IMR-90 (cell line): Measurements from ENCODE around the gene DCANP1. TPM values are rescaled to one million over a fixed set of nuclear protein-coding genes. Genes with fewer than 3 reads are reported as not detected.

ENCODE experiments used
- ATAC-seq: fragments of 200-7000 bp; cut with Tn5 transposase; 2 replicates; pipeline ENCODE4 v1.9.1; 2020; ENCODE audit warnings: low read depth, mild to moderate bottlenecking, moderate library complexity
- BruUV-seq: library from RNA; stranded (reverse); fragments of 400-500 nt; replicated peaks from 2 replicates; lab custom pipeline; 2021; lab: Mats Ljungman, UMichigan
- CTCF ChIA-PET: fragments of 300-600 bp; formaldehyde crosslinking; extraction: SDS; loops from one replicate; lab custom pipeline; 2021; ENCODE audit warnings: antibody characterized with exemption; lab: Yijun Ruan, JAX
- POLR2A ChIA-PET: fragments of 300-600 bp; sonication (Branson Sonifier 250); formaldehyde crosslinking; loops from one replicate; lab custom pipeline; 2022; ENCODE audit warnings: antibody characterized with exemption; ENCODE audit not compliant: unreplicated experiment; lab: Charles Lee
- DNase-seq: peaks from one replicate; pipeline ENCODE4 v3.0.0; 2013
- H2AFZ ChIP-seq: replicated peaks from 2 replicates; pipeline ENCODE3; 2013; ENCODE audit warnings: low read length, mild to moderate bottlenecking; ENCODE audit not compliant: poor library complexity
- H2AK5ac ChIP-seq: 2 replicates; pipeline ENCODE4 v1.6.1; 2013; ENCODE audit warnings: low read depth, low read length, inconsistent platforms
- H2AK9ac ChIP-seq: replicated peaks from 2 replicates; pipeline ENCODE3; 2013; ENCODE audit warnings: mild to moderate bottlenecking, low read depth, low read length, moderate library complexity; ENCODE audit not compliant: poor library complexity
- H2BK120ac ChIP-seq: 2 replicates; pipeline ENCODE4 v1.6.1; 2013; ENCODE audit warnings: low read depth, low read length, inconsistent platforms
- H2BK15ac ChIP-seq: 3 replicates; pipeline ENCODE4 v1.6.1; 2013; ENCODE audit warnings: low read depth, low read length, inconsistent platforms
- H2BK20ac ChIP-seq: 2 replicates; pipeline ENCODE4 v1.6.1; 2013; ENCODE audit warnings: low read depth, mild to moderate bottlenecking, inconsistent platforms, low read length, moderate library complexity
- H2BK5ac ChIP-seq: 2 replicates; pipeline ENCODE4 v1.6.1; 2013; ENCODE audit warnings: mild to moderate bottlenecking, low read depth, low read length, inconsistent platforms; ENCODE audit not compliant: poor library complexity, severe bottlenecking
- H3K14ac ChIP-seq: replicated peaks from 2 replicates; pipeline ENCODE4 v1.6.1; 2013; ENCODE audit warnings: low read depth, low read length, inconsistent platforms
- H3K18ac ChIP-seq: 2 replicates; pipeline ENCODE4 v1.6.1; 2013; ENCODE audit warnings: low read depth, low read length, control low read depth
- H3K23ac ChIP-seq: 2 replicates; pipeline ENCODE4 v1.6.1; 2013; ENCODE audit warnings: low read depth, low read length, inconsistent platforms
- H3K27ac ChIP-seq: 2 replicates; pipeline ENCODE4 v1.5.1; 2013; ENCODE audit warnings: mild to moderate bottlenecking, control low read depth, low read length; ENCODE audit not compliant: insufficient read depth
- H3K27me3 ChIP-seq: 2 replicates; pipeline ENCODE4 v1.6.1; 2013; ENCODE audit warnings: low read length; ENCODE audit not compliant: control insufficient read depth, insufficient read depth
- H3K36me3 ChIP-seq: 2 replicates; pipeline ENCODE4 v1.6.1; 2013; ENCODE audit warnings: low read length, mixed read lengths; ENCODE audit not compliant: control insufficient read depth, insufficient read depth
- H3K4ac ChIP-seq: 2 replicates; pipeline ENCODE4 v1.6.1; 2013; ENCODE audit warnings: low read depth, low read length, inconsistent platforms
- H3K4me1 ChIP-seq: 2 replicates; pipeline ENCODE4 v1.6.1; 2013; ENCODE audit warnings: low read length, mixed read lengths; ENCODE audit not compliant: control insufficient read depth, insufficient read depth
- H3K4me2 ChIP-seq: 2 replicates; pipeline ENCODE4 v1.6.1; 2013; ENCODE audit warnings: low read depth, mild to moderate bottlenecking, control low read depth, low read length, moderate library complexity
- H3K4me3 ChIP-seq: 2 replicates; pipeline ENCODE4 v1.5.1; 2013; ENCODE audit warnings: low read depth, mild to moderate bottlenecking, control low read depth, low read length, moderate library complexity; ENCODE audit not compliant: insufficient read depth
- H3K56ac ChIP-seq: 2 replicates; pipeline ENCODE4 v1.6.1; 2013; ENCODE audit warnings: low read length, inconsistent platforms; ENCODE audit not compliant: insufficient read depth; ENCODE audit errors: extremely low read depth
- H3K79me1 ChIP-seq, 2 experiments: 2 replicates each; pipeline ENCODE4 v1.6.1; 2013; ENCODE audit warnings: low read length in 2 of 2, inconsistent platforms in 1 of 2, low read depth in 1 of 2
- H3K9ac ChIP-seq: 2 replicates; pipeline ENCODE4 v1.6.1; 2013; ENCODE audit warnings: low read depth, low read length, control low read depth
- H3K9me1 ChIP-seq: 2 replicates; pipeline ENCODE4 v1.6.1; 2013; ENCODE audit warnings: low read length, inconsistent platforms; ENCODE audit not compliant: insufficient read depth
- H3K9me3 ChIP-seq: 2 replicates; pipeline ENCODE4 v1.6.1; 2013; ENCODE audit warnings: low read length; ENCODE audit not compliant: control insufficient read depth, insufficient read depth
- H4K20me1 ChIP-seq: 2 replicates; pipeline ENCODE4 v1.6.1; 2013; ENCODE audit warnings: low read length, inconsistent platforms; ENCODE audit not compliant: insufficient read depth
- H4K5ac ChIP-seq: 2 replicates; pipeline ENCODE4 v1.6.1; 2013; ENCODE audit warnings: mild to moderate bottlenecking, low read depth, low read length, control low read depth
- H4K8ac ChIP-seq, 2 experiments: 2 replicates each; pipeline ENCODE4 v1.6.1; 2013; ENCODE audit warnings: low read depth in 2 of 2, low read length in 2 of 2, control low read depth in 1 of 2, inconsistent platforms in 1 of 2
- H4K91ac ChIP-seq: 2 replicates; pipeline ENCODE4 v1.6.1; 2013; ENCODE audit warnings: low read depth, low read length, inconsistent platforms; ENCODE audit not compliant: insufficient read depth
- BHLHE40 ChIP-seq: fragments of 150-350 bp; IDR thresholded peaks from 2 replicates; pipeline ENCODE4 v1.6.1; 2016; ENCODE audit warnings: mild to moderate bottlenecking, low read depth, low read length
- CEBPB ChIP-seq: IDR thresholded peaks from 2 replicates; pipeline ENCODE4 v1.6.1; 2012; ENCODE audit warnings: low read depth, low read length, improper control_type of control experiment
- CHD1 ChIP-seq: IDR thresholded peaks from 2 replicates; pipeline ENCODE4 v1.6.1; 2012; ENCODE audit warnings: low read depth, low read length, improper control_type of control experiment
- FOS ChIP-seq: fragments of 150-350 bp; IDR thresholded peaks from 2 replicates; pipeline ENCODE4 v1.6.1; 2016; ENCODE audit warnings: low read depth, low read length
- MAFK ChIP-seq: IDR thresholded peaks from 2 replicates; pipeline ENCODE4 v1.6.1; 2012; ENCODE audit warnings: low read depth, low read length, improper control_type of control experiment
- MAZ ChIP-seq: IDR thresholded peaks from 2 replicates; pipeline ENCODE4 v1.6.1; 2012; ENCODE audit warnings: low read depth, mild to moderate bottlenecking, low read length, improper control_type of control experiment, moderate library complexity, borderline replicate concordance
- MXI1 ChIP-seq: IDR thresholded peaks from 2 replicates; pipeline ENCODE4 v1.6.1; 2012; ENCODE audit warnings: low read depth, mild to moderate bottlenecking, low read length, moderate library complexity, borderline replicate concordance
- NFE2L2 ChIP-seq: fragments of 150-350 bp; IDR thresholded peaks from 2 replicates; pipeline ENCODE4 v1.6.1; 2016; ENCODE audit warnings: low read depth, mild to moderate bottlenecking, low read length
- POLR2A ChIP-seq: IDR thresholded peaks from 2 replicates; pipeline ENCODE4 v1.6.1; 2012; ENCODE audit warnings: mild to moderate bottlenecking, low read depth, low read length
- RAD21 ChIP-seq: IDR thresholded peaks from 2 replicates; pipeline ENCODE4 v1.6.1; 2012; ENCODE audit warnings: low read length, improper control_type of control experiment
- RCOR1 ChIP-seq: IDR thresholded peaks from 2 replicates; pipeline ENCODE4 v1.6.1; 2012; ENCODE audit warnings: mild to moderate bottlenecking, low read length, improper control_type of control experiment; ENCODE audit not compliant: insufficient replicate concordance
- RFX5 ChIP-seq: IDR thresholded peaks from 2 replicates; pipeline ENCODE4 v1.8.0; 2012; ENCODE audit warnings: low read depth, mild to moderate bottlenecking, low read length, moderate library complexity
- SMC3 ChIP-seq: fragments of 150-350 bp; IDR thresholded peaks from 2 replicates; pipeline ENCODE4 v1.6.1; 2016; ENCODE audit warnings: low read depth, mild to moderate bottlenecking, antibody characterized with exemption, low read length, moderate library complexity
- WGBS, 2 experiments: methylation state at CpG; one replicate each; pipeline versions ENCODE4 v1.1.5 to v1.1.7; 2013; ENCODE audit warnings: missing lambda C conversion rate in 2 of 2; ENCODE audit not compliant: insufficient read length in 1 of 2; ENCODE audit errors: extremely low coverage in 2 of 2; 5-methylcytosine and 5-hydroxymethylcytosine counted together
- dilution Hi-C: fragments of 300-500 bp; cut with HindIII; formaldehyde crosslinking; loops from one replicate; pipeline ENCODE4 v1.14.3; 2018; ENCODE audit warnings: low sequenced_read_pairs; ENCODE audit not compliant: unreplicated experiment
- in situ Hi-C: fragments of 300-500 bp; cut with MboI; formaldehyde crosslinking; loops from 3 replicates; pipeline ENCODE4 v1.14.3; 2019; ENCODE audit warnings: low sequenced_read_pairs, inconsistent platforms, mixed read lengths
- intact Hi-C: fragments of 100-400 bp; cut with micrococcal nuclease; formaldehyde crosslinking; loops from 2 replicates; pipeline ENCODE4 v1.10.0; 2022
- polyA plus RNA-seq, 3 experiments: library from polyadenylated mRNA; depleted of rRNA; stranded (reverse); fragments of >200 nt; gene quantifications; 2 replicates each; pipeline ENCODE4 v1.2.3, GENCODE V29; 2012; ENCODE audit warnings: low replicate concordance in 1 of 3
- total RNA-seq: library from RNA; depleted of rRNA; stranded (reverse); fragments of >200 nt; gene quantifications from 2 replicates; pipeline ENCODE4 v1.2.3, GENCODE V29; 2012
- TF ChIP-seq, protein P1 (sequence below): fragments of 150-350 bp; IDR thresholded peaks from 2 replicates; pipeline ENCODE4 v1.6.1; 2016; ENCODE audit warnings: low read depth, mild to moderate bottlenecking, low read length, moderate library complexity, borderline replicate concordance
- TF ChIP-seq, protein P2 (sequence below): conservative IDR thresholded peaks from 2 replicates; pipeline ENCODE4 v1.5.1; 2012; ENCODE audit warnings: mild to moderate bottlenecking, low read depth, low read length, improper control_type of control experiment

DCANP1 gene
- total and polyA plus RNA-seq, 2 of the 4 experiments (the other 2 are of a cell fraction) = not detected

DNA sequence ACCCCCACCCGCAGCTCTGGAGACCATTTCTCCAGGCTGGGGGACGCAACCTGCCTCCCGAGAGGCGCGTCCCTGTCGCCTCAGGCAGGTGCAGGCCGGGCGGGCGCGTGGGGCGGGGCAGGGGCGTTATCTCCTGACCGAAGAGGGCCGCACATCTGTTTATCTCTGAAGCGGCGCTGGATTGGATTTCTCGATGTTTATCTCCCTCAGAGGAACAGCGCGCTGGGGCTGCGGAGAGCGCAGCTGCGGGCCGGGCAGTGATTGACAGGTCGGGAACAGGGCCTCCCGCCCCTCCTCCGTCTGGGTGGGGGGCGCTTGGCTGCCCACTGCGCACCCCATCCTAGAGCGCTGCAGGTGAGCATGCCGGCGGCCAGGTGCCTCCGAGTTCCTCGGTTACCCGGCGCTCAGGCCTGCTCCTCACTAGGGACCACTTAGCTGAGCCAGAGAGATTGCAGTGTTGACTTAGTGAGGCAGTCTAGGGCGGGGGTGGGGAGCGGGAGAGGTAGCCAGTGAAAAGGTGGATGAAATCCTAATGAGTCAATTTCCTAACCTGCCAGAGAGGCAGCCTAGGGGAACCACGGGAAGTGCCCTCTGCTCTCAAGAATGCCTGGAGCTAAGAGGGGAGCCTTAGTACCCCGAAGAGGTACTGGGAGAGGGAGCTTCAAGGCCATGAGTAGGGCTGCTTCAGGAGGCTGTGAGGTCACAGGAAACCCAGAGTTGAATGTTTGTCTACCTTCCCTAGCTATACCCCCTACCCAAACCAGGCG is 44.6 kb upstream of the DCANP1 start:
- Histone ChIP-seq H3K9me1 (no peaks in the 10 kb centered on the region), H3K56ac (no peak overlapping the region), H3K4me2 (no peak overlapping the region), H2AFZ (no peak overlapping the region), H3K23ac (no peak overlapping the region), H3K9ac (no peak overlapping the region), H2BK20ac (no peak overlapping the region), H4K91ac (no peak overlapping the region), H2BK5ac (no peak overlapping the region), H3K9me3 (no peaks in the 10 kb centered on the region), H3K27ac (no peak overlapping the region), H3K4me3 (no peak overlapping the region), H3K4me1 (peaks cover 15% of the 10 kb centered on the region), H4K8ac (no peak overlapping the region), H3K14ac (no peak overlapping the region), H4K20me1 (no peaks in the 10 kb centered on the region), H2BK15ac (no peak overlapping the region), H3K27me3 (peaks cover 39% of the 10 kb centered on the region), H3K79me1 (no peaks in the 10 kb centered on the region), H2BK120ac (no peak overlapping the region), H2AK5ac (no peak overlapping the region), H2AK9ac (no peak overlapping the region), H4K5ac (no peak overlapping the region), H3K36me3 (no peaks in the 10 kb centered on the region), H3K4ac (no peak overlapping the region), H3K18ac (no peak overlapping the region)
- ATAC-seq = no peak
- in situ Hi-C loops = no loop called here
- ChIA-PET POLR2A (interaction anchor here (0.6 kb wide), 1 partner anchor 14 kb away, joined by 28 read pairs; no protein-coding TSS in a partner anchor), CTCF (no interaction called here)
- DNase-seq = no peak
- 60% methylated on average over 2 of the region's 40 CpGs; no CpG with 5 or more reads in 1 of the 2 experiments for WGBS, 2 experiments
- intact Hi-C loops = no loop called here
- no TSS peak for BruUV-seq
- dilution Hi-C loops = no loop called here
- TF ChIP-seq, protein P1, sequence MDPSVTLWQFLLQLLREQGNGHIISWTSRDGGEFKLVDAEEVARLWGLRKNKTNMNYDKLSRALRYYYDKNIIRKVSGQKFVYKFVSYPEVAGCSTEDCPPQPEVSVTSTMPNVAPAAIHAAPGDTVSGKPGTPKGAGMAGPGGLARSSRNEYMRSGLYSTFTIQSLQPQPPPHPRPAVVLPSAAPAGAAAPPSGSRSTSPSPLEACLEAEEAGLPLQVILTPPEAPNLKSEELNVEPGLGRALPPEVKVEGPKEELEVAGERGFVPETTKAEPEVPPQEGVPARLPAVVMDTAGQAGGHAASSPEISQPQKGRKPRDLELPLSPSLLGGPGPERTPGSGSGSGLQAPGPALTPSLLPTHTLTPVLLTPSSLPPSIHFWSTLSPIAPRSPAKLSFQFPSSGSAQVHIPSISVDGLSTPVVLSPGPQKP = no peak
- TF ChIP-seq CEBPB (no peak), MAFK (no peak), MXI1 (no peak), FOS (no peak), RCOR1 (no peak), BHLHE40 (no peak), NFE2L2 (no peak), RFX5 (no peak), POLR2A (no peak), CHD1 (no peak), RAD21 (no peak), SMC3 (no peak), MAZ (no peak)
- TF ChIP-seq, protein P2, sequence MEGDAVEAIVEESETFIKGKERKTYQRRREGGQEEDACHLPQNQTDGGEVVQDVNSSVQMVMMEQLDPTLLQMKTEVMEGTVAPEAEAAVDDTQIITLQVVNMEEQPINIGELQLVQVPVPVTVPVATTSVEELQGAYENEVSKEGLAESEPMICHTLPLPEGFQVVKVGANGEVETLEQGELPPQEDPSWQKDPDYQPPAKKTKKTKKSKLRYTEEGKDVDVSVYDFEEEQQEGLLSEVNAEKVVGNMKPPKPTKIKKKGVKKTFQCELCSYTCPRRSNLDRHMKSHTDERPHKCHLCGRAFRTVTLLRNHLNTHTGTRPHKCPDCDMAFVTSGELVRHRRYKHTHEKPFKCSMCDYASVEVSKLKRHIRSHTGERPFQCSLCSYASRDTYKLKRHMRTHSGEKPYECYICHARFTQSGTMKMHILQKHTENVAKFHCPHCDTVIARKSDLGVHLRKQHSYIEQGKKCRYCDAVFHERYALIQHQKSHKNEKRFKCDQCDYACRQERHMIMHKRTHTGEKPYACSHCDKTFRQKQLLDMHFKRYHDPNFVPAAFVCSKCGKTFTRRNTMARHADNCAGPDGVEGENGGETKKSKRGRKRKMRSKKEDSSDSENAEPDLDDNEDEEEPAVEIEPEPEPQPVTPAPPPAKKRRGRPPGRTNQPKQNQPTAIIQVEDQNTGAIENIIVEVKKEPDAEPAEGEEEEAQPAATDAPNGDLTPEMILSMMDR = no peak
